A549 (cell line): ENCODE measurements around the gene DIP2C.

Experiments used
- BHLHE40 ChIP-seq: IDR thresholded peaks from 2 replicates; pipeline ENCODE4 v1.6.1; 2012; ENCODE audit warnings: low read depth, low read length, inconsistent platforms
- CTCF ChIP-seq: fragments of >200 bp; sonication (Bioruptor Twin); formaldehyde crosslinking; IDR thresholded peaks from 3 replicates; pipeline ENCODE4 v1.5.1; 2016
- EP300 ChIP-seq, 2 experiments: fragments of >200 bp; sonication (Bioruptor Twin); formaldehyde crosslinking; IDR thresholded peaks; 2 replicates in 1 of 2; 3 replicates in 1 of 2; pipeline ENCODE4 v1.6.1; 2016 to 2017
- HDAC2 ChIP-seq: fragments of 200-600 bp; sonication (generic); IDR thresholded peaks from 2 replicates; pipeline ENCODE4 v1.6.1; 2016
- HOXB5 ChIP-seq: fragments of 250-450 bp; sonication (Bioruptor Pico); IDR thresholded peaks from 2 replicates; pipeline ENCODE4 v1.5.0; 2020; ENCODE audit warnings: mild to moderate bottlenecking, moderate library complexity
- MAX ChIP-seq: IDR thresholded peaks from 2 replicates; pipeline ENCODE4 v1.6.1; 2012
- MYC ChIP-seq: IDR thresholded peaks from 2 replicates; pipeline ENCODE4 v1.6.1; 2012; ENCODE audit warnings: mild to moderate bottlenecking, inconsistent platforms, low read length, improper control_type of control experiment, borderline replicate concordance
- POLR2AphosphoS2 ChIP-seq: conservative IDR thresholded peaks from 2 replicates; pipeline ENCODE4 v1.6.1; 2012; ENCODE audit warnings: low read length, improper control_type of control experiment, inconsistent platforms
- RAD21 ChIP-seq, 2 experiments: fragments of >200 bp in 1 of 2; sonication (Bioruptor Twin) in 1 of 2; formaldehyde crosslinking in 1 of 2; IDR thresholded peaks in 1 of 2; conservative IDR thresholded peaks in 1 of 2; 2 replicates in 1 of 2; 3 replicates in 1 of 2; pipeline ENCODE4 v1.6.1; 2012 to 2018; ENCODE audit warnings: inconsistent platforms in 1 of 2
- SMC3 ChIP-seq: fragments of >200 bp; sonication (Bioruptor Twin); formaldehyde crosslinking; IDR thresholded peaks from 3 replicates; pipeline ENCODE4 v1.6.1; 2018; ENCODE audit warnings: inconsistent platforms
- ZSCAN20 ChIP-seq: fragments of 250-450 bp; sonication (Bioruptor Pico); IDR thresholded peaks from 2 replicates; pipeline ENCODE4 v1.8.0; 2022; ENCODE audit warnings: mild to moderate bottlenecking, moderate library complexity

DNA sequence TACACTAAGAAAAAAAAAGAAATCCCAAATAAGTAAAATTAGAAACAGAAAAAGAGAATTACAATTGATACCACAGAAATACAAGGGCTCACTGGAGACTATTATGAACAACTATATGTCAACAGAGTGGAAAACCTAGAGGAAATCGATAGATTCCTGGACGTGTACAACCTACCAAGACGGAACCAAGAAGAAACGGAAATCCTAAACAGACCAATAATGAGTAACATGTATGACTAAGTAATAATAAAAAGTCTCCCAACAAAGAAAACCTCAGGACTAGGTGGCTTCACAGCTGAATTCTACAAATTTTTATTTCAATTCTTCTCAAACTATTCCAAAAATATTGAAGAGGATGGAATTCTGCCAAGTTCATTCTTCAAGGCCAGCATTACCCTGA, 13.9 kb downstream of the DIP2C start:
- TF ChIP-seq CTCF = no peak
- TF ChIP-seq EP300 (IDR thresholded peaks at IDR 0.05) = no peak
- no peak for TF ChIP-seq MAX
- TF ChIP-seq RAD21 (conservative IDR thresholded peaks at IDR 0.05 in 1 of 2, IDR thresholded peaks at IDR 0.05 in 1 of 2) = no peak
- TF ChIP-seq HDAC2 = no peak
- TF ChIP-seq POLR2AphosphoS2 = no peak
- no peak for TF ChIP-seq HOXB5 (CRISPR knock-in tag)
- no peak for TF ChIP-seq MYC
- TF ChIP-seq BHLHE40 = no peak
- no peak for TF ChIP-seq SMC3
- TF ChIP-seq ZSCAN20 (CRISPR knock-in tag) = no peak
